ENCODE results near the gene CBR3.

The CBR3 gene

DNA sequence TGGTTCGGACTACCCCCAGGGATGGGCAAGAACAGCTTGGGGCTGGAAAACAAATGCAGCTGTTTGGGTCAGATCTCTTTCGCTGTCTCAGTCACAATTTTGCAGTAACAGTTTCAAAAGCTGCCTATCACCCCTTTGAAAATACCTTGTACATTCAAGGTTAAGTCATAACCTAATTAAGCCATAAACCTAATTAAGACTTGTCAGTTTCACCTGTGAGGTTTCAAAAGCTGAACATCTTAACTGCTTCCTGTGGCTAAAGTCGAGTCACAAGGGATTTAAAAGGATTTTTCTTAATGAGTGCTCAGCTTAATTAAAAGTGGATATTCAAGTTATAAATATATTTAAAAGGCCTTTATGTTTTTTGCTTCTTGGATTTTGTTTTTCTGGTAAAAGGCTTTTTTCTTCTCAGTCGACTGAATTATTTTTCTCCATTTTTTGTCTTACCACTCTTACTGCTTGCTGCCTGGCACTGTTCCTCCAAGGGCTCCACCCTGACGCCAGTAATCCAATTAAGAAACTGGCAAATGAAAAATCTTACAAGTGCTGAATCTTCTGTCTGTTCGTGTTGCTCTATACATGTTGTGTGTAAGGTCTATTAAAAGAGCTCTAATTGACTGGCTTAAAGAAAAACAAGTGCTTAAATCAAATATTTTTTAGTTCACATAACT, 33.8 kb upstream of the CBR3 start:
- no peaks in the 10 kb centered on the region for H3K36me3 ChIP-seq (ENCODE audit: insufficient read depth, low read length)
- no peak overlapping the region for H3K4me3 ChIP-seq (ENCODE audit: low read length)
- H3K4me1 ChIP-seq (ENCODE audit: insufficient read depth, low read length): peaks cover 48% of the 10 kb centered on the region
- H3K27me3 ChIP-seq (ENCODE audit: insufficient read depth, low read length): no peaks in the 10 kb centered on the region
- H3K27ac ChIP-seq (ENCODE audit: low read depth, low read length): peak overlapping the region; percentile 89
- peaks cover 13% of the 10 kb centered on the region for H3K9me3 ChIP-seq (ENCODE audit: insufficient read depth, low read depth, low read length)
- H3K9ac ChIP-seq (ENCODE audit: low read depth, low read length): no peak overlapping the region
- 92% methylated on average over 6 of the region's 6 CpGs for WGBS

DNA sequence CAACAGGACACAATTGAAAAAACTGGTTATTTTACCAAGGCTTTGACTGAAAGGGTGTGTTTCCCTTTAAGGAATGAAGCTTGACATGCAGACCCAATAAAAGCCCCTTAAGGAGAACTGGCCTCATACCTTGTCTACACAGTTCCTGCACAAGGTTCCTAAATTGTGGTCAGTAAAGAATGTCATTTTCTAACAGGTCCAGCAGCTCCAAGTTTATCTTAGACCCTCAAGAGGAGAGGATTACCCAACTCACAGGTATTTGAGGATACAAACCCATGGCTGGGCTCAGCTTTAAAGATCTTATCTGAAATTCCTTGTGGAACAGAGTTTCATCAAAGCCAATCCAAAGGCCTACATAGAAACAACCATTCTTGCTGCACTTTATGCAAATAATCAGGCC, 31.4 kb upstream of the CBR3 start:
- H3K4me1 ChIP-seq (ENCODE audit: insufficient read depth, low read length): peaks cover 44% of the 10 kb centered on the region
- H3K9me3 ChIP-seq (ENCODE audit: insufficient read depth, low read depth, low read length): peaks cover 13% of the 10 kb centered on the region
- H3K9ac ChIP-seq (ENCODE audit: low read depth, low read length): no peak overlapping the region
- no peak overlapping the region for H3K4me3 ChIP-seq (ENCODE audit: low read length)
- H3K27me3 ChIP-seq (ENCODE audit: insufficient read depth, low read length): no peaks in the 10 kb centered on the region
- peaks cover 11% of the 10 kb centered on the region for H3K36me3 ChIP-seq (ENCODE audit: insufficient read depth, low read length)
- H3K27ac ChIP-seq (ENCODE audit: low read depth, low read length): no peak overlapping the region

DNA sequence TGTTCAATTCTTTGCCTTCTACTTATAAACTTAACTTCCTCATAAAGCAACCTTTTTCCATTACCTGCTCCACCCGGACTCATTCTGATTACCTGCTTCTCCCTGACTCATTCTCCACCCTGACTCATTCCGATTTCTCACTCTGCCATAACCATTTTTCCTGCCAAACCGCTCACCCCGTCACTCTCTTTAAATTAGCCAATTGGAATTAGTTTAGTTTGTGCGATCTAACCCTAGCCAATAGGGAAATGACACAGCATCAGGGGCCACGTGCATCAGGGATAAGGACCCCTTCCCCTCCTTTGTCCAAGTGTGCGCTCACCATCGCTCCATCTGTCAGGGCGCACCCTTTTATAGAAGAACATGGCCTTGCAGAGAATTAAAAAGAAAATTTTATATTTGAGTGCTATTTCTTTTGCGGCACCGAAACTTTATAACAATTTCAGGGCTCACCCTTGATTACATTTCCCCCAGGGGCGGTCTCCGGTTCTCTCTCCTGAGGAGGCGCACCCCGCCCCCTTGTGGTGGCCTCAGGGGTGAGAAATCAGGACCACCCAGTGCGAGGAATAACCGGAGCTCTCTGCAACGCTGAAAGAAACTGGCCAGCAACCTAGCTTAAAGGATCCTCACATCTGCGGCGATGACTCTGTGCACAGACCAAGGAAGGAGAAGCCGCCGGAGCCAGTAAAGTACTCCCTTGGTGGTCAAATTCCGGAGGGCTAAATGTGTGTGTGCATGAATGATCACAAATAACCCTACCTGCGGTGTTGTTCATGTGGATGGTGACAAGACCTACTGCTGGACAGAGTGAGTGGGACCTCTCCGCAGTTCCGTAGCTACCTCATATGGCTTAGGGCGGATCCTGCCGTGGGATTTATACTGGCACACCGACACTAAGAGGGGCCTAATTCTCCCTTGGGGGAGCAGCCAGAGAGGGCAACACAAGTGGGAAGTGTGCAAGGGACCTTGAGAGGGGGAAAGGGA, 30.3 kb upstream of the CBR3 start:
- peaks cover 23% of the 10 kb centered on the region for H3K36me3 ChIP-seq (ENCODE audit: insufficient read depth, low read length)
- peaks cover 13% of the 10 kb centered on the region for H3K9me3 ChIP-seq (ENCODE audit: insufficient read depth, low read depth, low read length)
- WGBS: 80% methylated on average over 29 of the region's 29 CpGs
- H3K4me3 ChIP-seq (ENCODE audit: low read length): peak overlapping the region; percentile 63
- H3K27me3 ChIP-seq (ENCODE audit: insufficient read depth, low read length): no peaks in the 10 kb centered on the region
- peak overlapping the region; percentile 77 for H3K9ac ChIP-seq (ENCODE audit: low read depth, low read length)
- peak overlapping the region; percentile 43; the same call in 1 of the 2 replicates for H3K27ac ChIP-seq (ENCODE audit: low read depth, low read length)
- H3K4me1 ChIP-seq (ENCODE audit: insufficient read depth, low read length): peaks cover 39% of the 10 kb centered on the region

DNA sequence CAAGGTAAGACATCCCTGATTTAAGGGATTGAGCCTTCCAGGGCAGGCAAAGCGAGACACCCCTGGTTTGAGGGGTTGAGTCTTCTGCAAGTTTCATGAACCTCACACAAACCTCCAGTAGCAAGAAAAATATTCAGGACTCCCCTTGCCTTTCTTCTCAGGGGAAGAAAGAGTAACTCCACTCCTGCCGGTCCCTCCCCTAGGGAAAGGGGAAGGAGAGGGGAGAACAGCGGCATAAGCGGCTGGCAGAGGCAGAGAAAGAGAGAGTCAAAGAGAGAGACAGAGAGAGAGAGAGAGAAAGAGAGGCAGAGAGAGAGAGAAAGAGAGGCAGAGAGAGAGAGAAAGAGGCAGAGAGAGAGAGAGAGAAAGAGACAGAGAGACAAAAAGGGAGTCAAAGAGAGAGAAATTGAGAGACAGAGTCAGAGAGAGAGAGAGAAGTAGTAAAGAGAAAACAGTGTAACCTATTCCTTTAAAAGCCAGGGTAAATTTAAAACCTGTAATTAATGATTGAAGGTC, 29.5 kb upstream of the CBR3 start:
- H3K9ac ChIP-seq (ENCODE audit: low read depth, low read length): peak overlapping the region; percentile 77
- no peaks in the 10 kb centered on the region for H3K27me3 ChIP-seq (ENCODE audit: insufficient read depth, low read length)
- peaks cover 13% of the 10 kb centered on the region for H3K9me3 ChIP-seq (ENCODE audit: insufficient read depth, low read depth, low read length)
- H3K4me1 ChIP-seq (ENCODE audit: insufficient read depth, low read length): peaks cover 39% of the 10 kb centered on the region
- H3K36me3 ChIP-seq (ENCODE audit: insufficient read depth, low read length): peaks cover 26% of the 10 kb centered on the region
- peak overlapping the region; percentile 63 for H3K4me3 ChIP-seq (ENCODE audit: low read length)
- peak overlapping the region; percentile 43; the same call in 1 of the 2 replicates for H3K27ac ChIP-seq (ENCODE audit: low read depth, low read length)
- WGBS: 82% methylated on average over 4 of the region's 4 CpGs

DNA sequence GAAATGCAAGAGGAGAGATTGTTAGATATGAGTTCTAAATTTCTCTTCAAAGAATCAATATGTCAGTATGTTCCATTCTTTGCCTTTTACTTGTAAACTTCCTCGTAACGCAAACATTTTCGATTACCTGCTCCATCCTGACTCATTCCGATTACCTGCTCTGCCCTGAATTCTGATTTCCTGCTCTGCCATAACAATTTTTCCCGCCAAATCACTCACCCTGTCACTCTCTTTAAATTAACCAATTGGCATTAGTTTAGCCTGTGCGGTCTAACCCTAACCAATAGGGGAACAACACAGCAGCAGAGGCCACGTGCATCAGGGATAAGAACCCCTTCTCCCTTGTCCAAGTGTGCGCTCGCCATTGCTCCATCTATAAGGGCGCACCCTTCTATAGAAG, 25.0 kb upstream of the CBR3 start:
- Histone ChIP-seq H3K27me3 (ENCODE audit: insufficient read depth, low read length) (no peaks in the 10 kb centered on the region), H3K4me3 (ENCODE audit: low read length) (no peak overlapping the region), H3K4me1 (ENCODE audit: insufficient read depth, low read length) (peaks cover 27% of the 10 kb centered on the region), H3K9ac (ENCODE audit: low read depth, low read length) (no peak overlapping the region), H3K9me3 (ENCODE audit: insufficient read depth, low read depth, low read length) (no peaks in the 10 kb centered on the region), H3K36me3 (ENCODE audit: insufficient read depth, low read length) (peaks cover 26% of the 10 kb centered on the region), H3K27ac (ENCODE audit: low read depth, low read length) (no peak overlapping the region)
- 96% methylated on average over 10 of the region's 10 CpGs for WGBS

DNA sequence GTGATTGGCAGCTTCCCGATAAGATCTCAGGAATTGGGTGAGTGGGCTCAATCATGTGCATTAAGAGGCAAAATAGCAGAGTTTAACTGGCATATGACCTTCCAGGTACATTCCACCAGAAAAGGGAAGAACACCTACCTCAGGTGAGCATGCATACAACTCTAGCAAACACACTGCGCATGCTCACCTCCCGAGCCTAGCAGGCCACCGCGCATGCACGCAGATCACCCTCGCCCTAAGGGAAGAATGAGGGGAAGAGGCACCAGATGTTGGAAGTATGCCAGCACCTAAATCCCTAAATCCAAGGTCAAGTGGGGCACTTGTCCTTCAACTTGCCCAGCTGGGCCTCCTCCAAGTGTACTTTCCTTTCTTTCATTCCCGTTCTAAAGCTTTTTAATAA, 23.6 kb upstream of the CBR3 start:
- WGBS: 92% methylated on average over 8 of the region's 8 CpGs
- H3K27me3 ChIP-seq (ENCODE audit: insufficient read depth, low read length): no peaks in the 10 kb centered on the region
- no peak overlapping the region for H3K9ac ChIP-seq (ENCODE audit: low read depth, low read length)
- H3K4me1 ChIP-seq (ENCODE audit: insufficient read depth, low read length): peaks cover 19% of the 10 kb centered on the region
- H3K27ac ChIP-seq (ENCODE audit: low read depth, low read length): no peak overlapping the region
- no peak overlapping the region for H3K4me3 ChIP-seq (ENCODE audit: low read length)
- H3K36me3 ChIP-seq (ENCODE audit: insufficient read depth, low read length): peaks cover 26% of the 10 kb centered on the region
- no peaks in the 10 kb centered on the region for H3K9me3 ChIP-seq (ENCODE audit: insufficient read depth, low read depth, low read length)

DNA sequence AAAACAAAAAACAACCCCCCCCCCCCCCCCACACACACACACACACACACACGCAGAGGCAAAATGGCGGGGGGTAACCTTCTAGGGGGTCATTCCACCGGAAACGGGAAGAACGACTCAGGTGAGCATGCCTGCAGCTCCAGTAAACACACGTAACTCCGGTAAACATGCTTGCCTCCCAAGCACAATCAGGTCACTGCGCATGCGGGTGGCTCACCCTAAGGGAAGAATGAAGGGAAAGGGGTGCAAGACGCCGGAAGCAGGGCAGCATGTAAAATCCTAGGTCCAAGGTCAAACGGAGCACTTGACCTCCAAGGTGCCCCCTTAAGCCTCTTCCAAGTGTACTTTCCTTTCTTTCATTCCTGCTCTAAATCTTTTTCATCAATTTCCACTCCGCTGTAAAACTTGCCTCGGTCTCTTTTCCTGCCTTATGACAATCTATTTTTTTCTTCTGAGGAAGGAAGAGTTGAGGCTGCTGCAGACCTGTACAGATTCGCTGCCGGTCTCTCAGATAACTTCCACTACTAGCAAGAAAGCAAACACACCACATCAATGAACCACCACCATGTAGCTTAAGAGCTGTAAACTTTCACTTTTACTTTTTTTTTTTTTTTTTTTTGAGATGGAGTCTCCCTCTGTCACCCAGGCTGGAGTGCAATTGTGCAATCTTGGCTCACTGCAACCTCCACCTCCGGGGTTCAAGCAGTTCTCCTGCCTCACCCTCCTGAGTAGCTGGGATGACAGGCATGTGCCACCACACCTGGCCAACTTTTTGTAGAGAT, 21.0 kb upstream of the CBR3 start:
- 94% methylated on average over 17 of the region's 17 CpGs for WGBS
- Histone ChIP-seq H3K4me1 (ENCODE audit: insufficient read depth, low read length) (peaks cover 11% of the 10 kb centered on the region), H3K36me3 (ENCODE audit: insufficient read depth, low read length) (peaks cover 11% of the 10 kb centered on the region), H3K9me3 (ENCODE audit: insufficient read depth, low read depth, low read length) (0 out of 2 replicates have a peak, but pooled peaks cover 3% of the 10 kb centered on the region), H3K9ac (ENCODE audit: low read depth, low read length) (no peak overlapping the region), H3K27me3 (ENCODE audit: insufficient read depth, low read length) (no peaks in the 10 kb centered on the region), H3K4me3 (ENCODE audit: low read length) (no peak overlapping the region), H3K27ac (ENCODE audit: low read depth, low read length) (no peak overlapping the region)

DNA sequence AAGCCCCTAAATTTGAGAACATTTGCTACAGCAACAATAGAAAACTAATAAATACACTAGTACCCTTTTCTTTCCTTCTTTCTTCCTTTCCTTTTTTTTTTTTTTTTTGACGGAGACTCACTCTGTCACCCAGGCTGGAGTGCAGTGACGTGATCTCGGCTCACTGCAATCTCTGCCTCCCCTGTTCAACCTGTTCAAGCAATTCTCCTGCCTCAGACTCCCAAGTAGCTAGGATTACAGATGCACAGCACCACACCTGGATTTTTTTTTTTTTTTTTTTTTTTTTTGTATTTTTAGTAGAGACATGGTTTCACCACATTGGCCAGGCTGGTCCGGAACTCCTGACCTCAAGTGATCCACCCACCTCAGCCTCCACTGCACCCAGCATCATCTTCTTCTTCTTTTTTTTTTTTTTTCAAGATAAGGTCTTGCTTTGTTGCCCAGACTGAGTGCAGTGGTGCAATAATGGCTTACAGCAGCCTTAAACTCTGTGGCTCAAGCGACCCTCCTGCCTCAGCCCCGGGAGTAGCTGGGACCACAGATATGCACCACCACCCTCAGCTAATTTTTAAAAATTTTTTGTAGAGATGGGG, 19.6 kb upstream of the CBR3 start:
- H3K4me1 ChIP-seq (ENCODE audit: insufficient read depth, low read length): peaks cover 9% of the 10 kb centered on the region
- H3K27me3 ChIP-seq (ENCODE audit: insufficient read depth, low read length): no peaks in the 10 kb centered on the region
- no peak overlapping the region for H3K27ac ChIP-seq (ENCODE audit: low read depth, low read length)
- H3K36me3 ChIP-seq (ENCODE audit: insufficient read depth, low read length): no peaks in the 10 kb centered on the region; the same call in 1 of the 2 replicates
- 90% methylated on average over 5 of the region's 6 CpGs for WGBS
- no peak overlapping the region for H3K9ac ChIP-seq (ENCODE audit: low read depth, low read length)
- no peak overlapping the region for H3K4me3 ChIP-seq (ENCODE audit: low read length)
- 0 out of 2 replicates have a peak, but pooled peaks cover 3% of the 10 kb centered on the region for H3K9me3 ChIP-seq (ENCODE audit: insufficient read depth, low read depth, low read length)

DNA sequence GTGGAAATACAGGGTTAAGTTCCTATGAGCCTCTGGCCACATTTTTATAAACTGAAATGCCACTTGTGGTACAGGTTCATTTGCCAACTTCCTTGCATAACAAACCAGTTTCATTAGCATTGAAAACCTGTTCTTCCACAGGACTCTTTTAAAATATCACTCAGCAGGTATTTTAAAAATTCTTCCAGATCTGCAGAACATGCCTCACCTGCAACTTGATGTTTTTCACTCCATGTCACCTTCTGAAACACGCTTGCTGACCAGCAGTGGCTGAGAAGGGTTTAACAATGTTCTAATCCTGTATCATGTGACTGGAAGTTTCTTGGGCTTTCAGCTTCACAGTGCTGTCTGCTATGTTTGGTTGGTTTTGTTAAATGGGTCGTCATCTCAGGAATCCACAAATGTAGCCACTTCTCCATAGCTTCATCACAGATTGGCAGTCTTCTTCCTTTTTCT, 17.6 kb upstream of the CBR3 start:
- Histone ChIP-seq H3K9ac (ENCODE audit: low read depth, low read length) (no peak overlapping the region), H3K27ac (ENCODE audit: low read depth, low read length) (no peak overlapping the region), H3K27me3 (ENCODE audit: insufficient read depth, low read length) (no peaks in the 10 kb centered on the region), H3K36me3 (ENCODE audit: insufficient read depth, low read length) (no peaks in the 10 kb centered on the region), H3K4me3 (ENCODE audit: low read length) (no peak overlapping the region), H3K9me3 (ENCODE audit: insufficient read depth, low read depth, low read length) (0 out of 2 replicates have a peak, but pooled peaks cover 3% of the 10 kb centered on the region), H3K4me1 (ENCODE audit: insufficient read depth, low read length) (peaks cover 3% of the 10 kb centered on the region; the same call in 1 of the 2 replicates)
- WGBS: 86% methylated on average over 2 of the region's 2 CpGs

DNA sequence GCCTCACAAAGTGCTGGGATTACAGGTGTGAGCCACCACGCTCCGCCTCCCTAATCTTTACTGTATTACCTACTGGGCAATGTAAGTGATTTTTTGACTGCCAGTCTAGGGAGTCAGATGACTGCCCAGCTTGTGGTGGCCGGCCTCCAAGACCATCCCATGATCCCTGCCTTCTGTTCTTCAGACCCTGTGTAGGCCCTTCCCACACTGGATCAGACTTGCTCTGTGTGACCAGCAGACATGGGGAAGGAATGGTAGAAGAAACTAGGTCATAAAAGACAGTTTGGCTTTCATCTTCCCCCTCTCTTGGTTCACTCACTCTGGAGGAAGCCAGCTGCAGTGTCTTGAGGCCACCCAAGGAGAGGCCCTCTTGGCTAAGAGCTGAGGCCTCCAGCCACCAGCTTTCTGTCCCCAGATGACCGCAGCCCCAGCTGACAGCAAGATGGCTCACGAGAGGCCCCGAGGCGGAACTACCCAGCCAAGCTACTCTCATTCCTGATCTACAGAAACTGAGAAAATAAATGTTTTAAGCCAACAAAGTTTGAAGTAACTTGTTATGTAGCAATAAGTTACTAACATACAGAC, 14.5 kb upstream of the CBR3 start:
- H3K4me3 ChIP-seq (ENCODE audit: low read length): no peak overlapping the region
- H3K36me3 ChIP-seq (ENCODE audit: insufficient read depth, low read length): no peaks in the 10 kb centered on the region
- WGBS: 96% methylated on average over 7 of the region's 7 CpGs
- 0 out of 2 replicates have a peak, but pooled peaks cover 3% of the 10 kb centered on the region for H3K9me3 ChIP-seq (ENCODE audit: insufficient read depth, low read depth, low read length)
- H3K27me3 ChIP-seq (ENCODE audit: insufficient read depth, low read length): no peaks in the 10 kb centered on the region
- H3K9ac ChIP-seq (ENCODE audit: low read depth, low read length): no peak overlapping the region
- no peak overlapping the region for H3K27ac ChIP-seq (ENCODE audit: low read depth, low read length)
- H3K4me1 ChIP-seq (ENCODE audit: insufficient read depth, low read length): no peaks in the 10 kb centered on the region
